ENCODE results near the gene RPP25.
A peak's percentile ranks its signal among the peaks of the same experiment; 100 is the strongest.

RPP25 gene, protein sequence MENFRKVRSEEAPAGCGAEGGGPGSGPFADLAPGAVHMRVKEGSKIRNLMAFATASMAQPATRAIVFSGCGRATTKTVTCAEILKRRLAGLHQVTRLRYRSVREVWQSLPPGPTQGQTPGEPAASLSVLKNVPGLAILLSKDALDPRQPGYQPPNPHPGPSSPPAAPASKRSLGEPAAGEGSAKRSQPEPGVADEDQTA

DNA sequence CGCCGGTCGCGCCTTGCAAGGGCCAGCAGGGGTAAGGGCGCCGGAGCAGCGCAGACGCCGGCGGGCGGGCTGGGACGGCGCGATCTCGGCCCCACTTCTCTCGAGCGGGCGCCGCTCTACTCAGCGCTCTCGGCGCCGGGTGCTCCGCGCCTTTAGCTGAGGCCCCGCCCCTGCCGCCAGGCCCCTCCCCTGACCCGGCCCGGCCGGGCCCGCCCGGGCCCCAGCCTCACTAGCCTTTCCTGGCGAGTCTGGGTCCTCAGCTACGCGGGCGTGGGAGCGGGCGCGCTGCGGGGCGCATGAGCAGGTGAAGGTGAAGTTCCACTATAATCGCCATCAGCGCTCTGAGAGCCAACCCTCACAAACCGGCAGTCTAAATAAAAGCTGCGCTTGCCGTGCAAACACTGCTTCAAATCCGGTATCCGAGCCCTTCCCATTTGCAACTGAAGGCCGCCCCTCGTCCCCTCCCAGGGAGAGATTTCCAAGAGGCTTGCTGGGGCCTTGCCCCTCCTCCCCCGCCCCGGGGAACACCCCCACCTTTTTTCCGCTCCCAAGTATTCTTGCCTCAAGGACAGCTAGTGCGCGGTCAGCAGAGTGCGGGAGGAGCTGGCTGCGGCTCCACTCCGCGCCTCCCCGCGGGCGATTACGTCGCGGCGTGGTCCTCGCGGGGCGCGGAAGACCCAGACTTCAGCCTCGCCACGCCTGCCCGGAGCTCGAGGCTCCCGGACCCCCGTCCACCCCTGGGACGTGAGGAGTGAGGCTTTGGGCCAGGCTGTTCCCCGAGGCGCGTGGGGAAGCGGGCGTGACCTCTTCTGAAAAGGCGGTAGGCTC is at the start of gene RPP25:
TSS of gene RPP25 (minus strand) at position 125 of the 828 bp plus-strand sequence. CDS start 189 bp downstream, outside the sequence.
- peak; percentile 57 for DNase-seq (ENCODE audit: low read depth)

- no peak for DNase-seq (ENCODE audit: low read depth)
Measured at GRCh38 chr15:75002398-75002797, 45.8 kb upstream of the RPP25 start.

GRCh38 chr15:75001310-75001709 is 44.7 kb upstream of the RPP25 start:
- DNase-seq (ENCODE audit: low read depth), result no peak

DNA sequence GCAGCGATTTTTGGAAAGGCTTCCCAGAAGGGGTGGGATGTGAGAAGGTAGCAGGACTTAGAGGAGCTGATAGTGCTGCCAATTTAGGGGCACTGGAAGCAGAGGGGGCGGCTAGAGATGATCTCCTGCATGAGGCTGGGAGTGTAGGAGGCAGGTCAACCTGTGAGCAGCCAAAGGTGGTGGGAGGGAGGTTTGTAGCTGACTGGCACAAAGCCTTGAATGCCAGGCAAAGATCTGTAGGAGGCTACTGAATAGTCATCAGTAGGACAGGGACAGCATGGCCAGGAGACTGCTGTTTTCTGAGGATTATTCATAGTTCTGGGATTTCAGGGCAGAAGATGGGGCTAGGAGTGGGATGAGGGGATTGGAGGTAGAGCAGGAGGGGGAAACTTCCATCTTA is 41.0 kb upstream of the RPP25 start:
- DNase-seq (ENCODE audit: low read depth), result no peak

GRCh38 chr15:74997141-74997540 is 40.6 kb upstream of the RPP25 start:
- DNase-seq (ENCODE audit: low read depth), result no peak

DNA sequence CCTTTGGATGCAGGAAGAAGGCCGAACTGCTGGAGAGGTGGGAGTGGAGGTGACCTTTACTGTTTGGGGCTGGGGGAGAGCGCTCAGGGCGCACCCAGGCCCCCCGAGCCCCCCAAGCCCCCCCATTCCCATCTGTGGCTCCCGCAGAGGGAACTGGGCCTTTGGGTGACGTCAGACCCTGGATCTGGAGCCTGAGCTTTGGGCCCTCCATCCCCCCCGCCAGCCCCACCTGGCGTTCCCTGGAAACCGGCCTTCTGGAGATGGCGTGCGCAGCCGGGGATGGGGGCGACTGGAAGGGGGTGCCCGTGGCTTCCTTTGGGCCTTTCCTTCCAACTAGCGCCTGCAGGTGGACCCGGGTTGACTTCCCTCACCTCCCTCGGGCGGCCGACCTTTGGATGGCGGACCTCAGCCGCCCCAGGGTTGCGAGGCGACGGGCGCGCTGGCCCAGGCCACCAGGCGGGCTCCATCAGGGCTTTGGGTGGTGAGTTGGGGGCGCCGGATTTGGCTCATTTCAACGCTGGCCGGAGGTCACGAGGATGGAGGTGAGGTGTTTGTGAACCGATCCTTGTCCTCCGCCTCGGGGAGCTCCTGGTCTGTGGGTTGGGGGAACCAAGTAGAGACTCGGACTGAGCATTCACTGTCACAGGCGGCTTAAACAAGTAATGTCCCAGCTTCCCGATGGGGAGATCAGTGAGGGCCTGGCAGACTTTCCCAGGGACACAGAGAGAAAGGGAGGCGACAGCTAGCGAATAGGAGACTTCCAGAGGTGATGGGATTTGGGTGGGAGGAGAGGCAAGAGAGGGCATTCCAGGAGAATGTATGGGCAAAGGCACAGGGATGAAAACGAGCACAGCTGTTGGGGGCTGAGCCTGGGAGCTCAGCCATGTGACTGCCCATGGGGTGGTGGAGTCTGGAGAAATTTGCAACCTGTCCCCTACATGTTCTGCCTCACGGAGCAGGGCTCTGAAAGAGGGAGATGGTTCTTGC is 39.5 kb upstream of the RPP25 start:
- no peak for DNase-seq (ENCODE audit: low read depth)

DNA sequence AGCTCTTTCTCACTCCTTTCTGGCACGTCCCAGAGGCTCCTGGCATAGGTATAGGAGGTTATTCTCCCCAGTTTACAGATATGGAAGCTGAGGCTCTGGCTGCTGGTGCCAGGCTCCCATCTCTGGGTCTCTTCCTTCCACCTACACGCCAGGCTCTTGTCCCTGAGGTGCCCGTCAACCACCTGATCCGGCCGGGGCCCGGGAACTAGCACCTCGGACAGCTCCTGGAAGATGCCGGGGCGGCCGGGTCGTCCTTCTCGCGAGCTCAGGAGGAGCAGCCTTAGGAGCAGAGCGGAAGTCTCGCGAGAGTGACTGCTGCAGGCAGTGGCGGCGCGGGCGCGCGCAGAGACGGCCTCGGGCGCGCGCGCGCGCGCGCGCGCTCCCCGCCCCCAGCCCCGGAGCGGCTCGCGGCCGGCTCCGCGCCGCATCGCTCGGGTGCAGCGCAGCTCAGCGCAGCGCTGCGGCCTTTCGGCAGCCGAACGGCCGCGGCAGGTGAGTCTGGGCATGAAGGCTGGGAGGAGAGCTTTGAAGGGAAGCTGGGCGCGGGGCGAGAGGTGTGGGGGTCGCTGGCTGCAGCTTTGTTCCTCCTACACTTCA is 38.7 kb upstream of the RPP25 start, which contains the start of gene SCAMP5:
TSS of gene SCAMP5 (plus strand) at position 382 of the 597 bp plus-strand sequence. CDS start 16,277 bp downstream, outside the sequence.
- DNase-seq (ENCODE audit: low read depth), result peak; percentile 85

DNA sequence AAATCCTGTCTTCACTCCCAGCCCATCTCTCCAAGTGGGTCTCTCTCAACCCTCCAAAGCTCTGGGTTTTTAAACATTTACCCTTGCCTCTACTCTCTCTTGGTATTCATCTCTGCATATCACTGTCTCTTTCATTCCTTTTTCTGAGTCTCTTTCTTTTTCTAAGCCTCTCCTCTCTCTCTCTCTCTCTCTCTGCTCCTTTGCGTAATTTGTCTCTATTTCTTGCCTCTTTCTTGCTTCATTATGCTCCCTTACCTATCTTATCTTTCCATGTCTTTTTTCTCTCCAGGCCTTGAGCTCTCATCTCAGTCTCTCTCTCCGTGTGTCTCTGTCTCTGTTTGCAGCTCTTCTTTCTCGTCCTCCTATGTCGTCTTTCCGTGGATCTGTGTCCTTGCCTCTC is 38.1 kb upstream of the RPP25 start:
- DNase-seq (ENCODE audit: low read depth), result no peak

DNA sequence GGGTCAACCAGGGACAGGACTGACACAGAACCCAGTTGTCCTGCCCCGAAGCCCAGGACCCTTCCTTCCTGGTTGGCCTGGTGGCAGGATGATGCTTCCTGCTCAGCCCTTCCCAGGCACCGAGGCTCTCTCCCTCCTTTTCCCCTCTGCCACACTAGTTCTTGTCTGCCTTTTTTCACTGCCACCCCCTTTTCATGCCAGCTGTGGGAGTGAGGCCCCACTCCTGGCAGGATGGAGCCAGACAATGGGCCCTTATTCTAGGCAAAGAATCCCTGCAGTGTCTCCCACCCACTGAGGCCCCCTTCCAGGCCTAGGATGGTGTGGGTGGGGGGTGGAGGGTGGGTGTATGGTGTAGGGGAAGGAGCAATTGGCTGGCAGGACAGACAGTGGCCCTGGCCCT is 37.7 kb upstream of the RPP25 start:
- DNase-seq (ENCODE audit: low read depth), result no peak

DNA sequence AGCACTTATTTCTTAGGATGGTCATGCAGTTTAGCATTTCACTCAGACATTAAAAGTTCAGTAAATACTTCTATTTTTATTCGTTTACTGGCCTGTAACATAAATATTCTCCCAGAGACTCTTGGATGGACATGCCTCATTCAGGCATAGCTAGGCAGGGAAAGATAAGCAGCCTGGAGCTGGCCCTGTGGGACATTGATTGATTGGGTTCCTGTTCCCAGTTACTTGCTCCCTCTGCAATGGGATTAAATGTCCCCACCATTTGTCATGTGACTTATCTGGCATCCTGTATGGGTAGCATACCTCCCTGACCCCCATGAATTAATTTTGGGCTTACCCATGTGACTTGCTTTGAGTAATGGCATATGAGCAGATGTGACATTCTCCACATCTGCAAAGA is 36.0 kb upstream of the RPP25 start:
- DNase-seq (ENCODE audit: low read depth), result no peak

DNA sequence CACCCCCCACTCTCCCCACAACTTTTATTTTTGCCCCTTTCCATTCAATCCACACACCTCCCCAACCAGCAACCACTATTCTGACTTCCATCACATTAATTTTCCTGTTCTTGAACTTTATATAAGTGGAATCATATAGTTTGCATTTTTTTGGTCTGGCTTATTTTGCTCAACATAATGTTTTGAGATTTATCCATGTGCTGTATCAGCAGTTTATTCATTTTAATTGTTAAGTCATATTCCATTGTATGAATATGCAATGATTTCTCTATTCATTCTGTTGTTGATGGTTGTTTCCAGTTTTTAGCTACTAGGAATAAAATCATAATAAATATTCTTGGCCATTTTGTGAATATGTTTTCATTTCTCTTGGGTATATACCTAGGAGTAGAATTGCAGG is 33.0 kb upstream of the RPP25 start:
- no peak for DNase-seq (ENCODE audit: low read depth)

DNA sequence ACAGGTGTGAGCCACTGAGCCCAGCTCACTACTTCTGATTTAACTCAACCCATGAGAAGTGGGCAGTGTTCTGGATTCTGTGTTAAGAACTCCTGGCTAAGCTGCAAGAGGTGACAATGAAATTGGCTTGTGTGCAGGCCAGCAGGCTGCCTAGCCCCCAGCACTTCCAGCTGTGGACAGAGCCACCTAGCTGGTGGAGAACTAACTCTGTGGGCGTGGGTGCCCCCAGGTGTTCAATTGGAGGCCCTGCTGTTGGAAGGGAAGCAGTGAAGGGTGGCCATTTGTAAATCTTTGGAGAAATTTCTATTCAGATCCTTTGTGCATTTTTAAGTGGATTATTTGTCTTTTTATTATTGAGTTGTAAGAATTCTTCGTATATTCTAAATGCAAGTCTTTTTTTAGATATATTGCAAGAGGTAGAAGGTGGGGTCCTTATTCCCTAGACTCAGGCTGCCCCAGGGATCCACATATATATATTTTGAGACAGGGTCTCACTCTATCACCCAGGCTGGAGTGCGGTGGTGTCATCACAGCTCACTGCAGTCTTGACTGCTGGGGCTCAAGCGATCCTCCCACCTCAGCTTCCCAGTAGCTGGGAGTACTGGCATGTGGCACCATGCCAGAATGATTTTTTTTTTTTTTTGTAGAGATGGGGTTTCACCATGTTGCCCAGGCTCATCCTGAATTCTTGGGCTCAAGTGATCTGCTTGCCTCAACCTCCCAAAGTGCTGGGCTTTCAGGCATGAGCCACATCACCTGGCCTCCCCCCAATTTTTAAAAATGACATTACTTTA is 31.6 kb upstream of the RPP25 start:
- peak; percentile 15 for DNase-seq (ENCODE audit: low read depth)

GRCh38 chr15:74983725-74984231 is 27.2 kb upstream of the RPP25 start:
- no peak for DNase-seq (ENCODE audit: low read depth)

DNA sequence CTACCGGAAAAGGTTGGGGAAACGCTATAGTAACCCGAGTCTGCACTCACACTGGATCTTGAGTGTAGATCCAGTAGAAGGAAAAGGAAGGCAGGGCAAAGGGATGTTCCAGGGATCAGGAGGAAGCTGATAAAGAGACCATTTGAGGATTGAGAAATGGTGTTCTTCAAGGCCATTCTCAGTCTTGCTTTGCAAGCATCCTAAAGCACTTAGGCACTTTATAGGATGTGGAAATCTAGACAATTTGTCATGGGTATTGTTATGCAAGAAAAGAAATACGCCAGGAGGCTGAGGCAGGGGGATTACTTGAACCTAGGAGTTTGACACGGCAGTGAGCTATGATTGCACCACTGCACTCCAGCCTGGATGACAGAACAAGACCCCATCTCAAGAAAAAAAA is 25.6 kb upstream of the RPP25 start:
- DNase-seq (ENCODE audit: low read depth), result no peak

- peak; percentile 27 for DNase-seq (ENCODE audit: low read depth)
Measured at GRCh38 chr15:74978503-74978902, 21.9 kb upstream of the RPP25 start.

DNA sequence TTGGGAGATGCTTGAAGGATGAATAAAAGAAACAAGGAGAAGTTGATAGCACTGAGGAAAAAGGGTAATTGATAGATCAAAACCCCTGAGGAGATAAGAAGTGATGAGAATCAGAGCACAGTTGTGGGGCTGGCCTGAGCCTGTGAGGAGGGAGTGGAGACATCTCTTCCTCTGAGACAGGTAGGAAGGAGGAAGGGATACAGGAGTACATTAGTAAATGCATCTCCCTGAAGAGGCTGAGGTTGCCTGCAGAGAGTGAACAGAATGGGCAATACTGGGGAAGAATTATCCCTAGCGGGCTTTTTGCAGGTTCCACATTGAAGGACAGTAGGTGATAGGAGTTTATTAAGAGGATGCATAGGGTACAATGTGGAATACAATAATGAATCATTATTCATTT is 21.5 kb upstream of the RPP25 start:
- DNase-seq (ENCODE audit: low read depth), result no peak

- DNase-seq (ENCODE audit: low read depth), result no peak
Measured at GRCh38 chr15:74977599-74977998, 21.0 kb upstream of the RPP25 start.

DNA sequence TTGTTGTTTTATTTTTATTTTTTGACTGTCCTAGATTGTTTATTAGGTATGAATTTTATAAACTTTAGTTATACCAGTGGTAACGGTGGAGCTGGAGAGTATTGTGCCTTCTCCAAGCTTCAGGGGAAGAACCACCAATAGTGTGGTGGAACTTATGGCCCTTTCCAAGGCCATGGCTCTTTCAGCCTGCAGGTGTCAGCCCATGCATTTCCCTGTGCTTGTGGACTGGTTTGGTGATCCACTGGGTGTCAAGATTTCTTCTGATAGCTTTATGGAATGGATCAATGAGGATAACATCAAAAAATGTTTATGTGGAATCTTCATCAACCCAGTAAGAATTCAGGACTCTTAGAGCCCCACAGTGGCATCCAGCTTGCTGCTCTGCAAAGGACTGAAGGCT is 19.6 kb upstream of the RPP25 start:
- DNase-seq (ENCODE audit: low read depth), result no peak

- no peak for DNase-seq (ENCODE audit: low read depth)
Measured at GRCh38 chr15:74967670-74968069, 11.1 kb upstream of the RPP25 start.

GRCh38 chr15:74964794-74965193 is 8.2 kb upstream of the RPP25 start:
- no peak for DNase-seq (ENCODE audit: low read depth)

GRCh38 chr15:74963213-74963612 is 6.6 kb upstream of the RPP25 start:
- no peak for DNase-seq (ENCODE audit: low read depth)

All from activated T-cell treated with anti-CD3 and anti-CD28 coated beads for 1 hour (primary cell).